Right lobe of liver (tissue), 6 donors: ENCODE results near the gene HEATR3. TPM values are rescaled to one million over a fixed set of nuclear protein-coding genes. Genes with fewer than 3 reads are reported as not detected.
A peak's percentile ranks its signal among the peaks of the same experiment; 100 is the strongest.
"Not testable (repeated sequence)": the region's sequence is repeated elsewhere in the genome, so short reads cannot be mapped to it uniquely, and the experiment has no call there.

Experiments used
- ATAC-seq, 4 donors: fragments of 200-7000 bp; cut with Tn5 transposase; one replicate each; pipeline ENCODE4 v1.9.1; 2020; ENCODE audit warnings: mild to moderate bottlenecking in 4 of 4, moderate library complexity in 4 of 4
- DNase-seq, 3 donors: peaks; one replicate each; pipeline ENCODE4 v3.0.0-alpha.2; 2020
- H3K27ac ChIP-seq, 3 donors: fragments of 200-600 bp; one replicate each; pipeline ENCODE4 v1.8.0; 2022
- H3K27me3 ChIP-seq, 2 donors: fragments of 200-600 bp; one replicate each; pipeline ENCODE4 v1.8.0; 2022
- H3K36me3 ChIP-seq, 4 donors: fragments of 200-600 bp; sonication (generic) in 1 of 4; one replicate each; pipeline versions ENCODE4 v1.5.1 to v1.8.0; 2017 to 2022; ENCODE audit warnings: control low read depth in 1 of 4
- H3K4me1 ChIP-seq, 4 donors: fragments of 200-600 bp; sonication (generic) in 1 of 4; one replicate each; pipeline versions ENCODE4 v1.5.1 to v1.8.0; 2017 to 2022; ENCODE audit warnings: control low read depth in 1 of 4
- H3K4me3 ChIP-seq, 3 donors: fragments of 200-600 bp; one replicate each; pipeline ENCODE4 v1.8.0; 2022
- H3K9me3 ChIP-seq, 4 donors: fragments of 200-600 bp; sonication (generic) in 1 of 4; one replicate each; pipeline versions ENCODE4 v1.5.1 to v1.8.0; 2017 to 2022; ENCODE audit warnings: control low read depth in 1 of 4
- POLR2A ChIP-seq: fragments of 450-650 bp; IDR thresholded peaks from one replicate; pipeline ENCODE4 v1.6.1; 2017; ENCODE audit warnings: antibody characterized with exemption, mild to moderate bottlenecking
- WGBS: methylation state at CpG from one replicate; pipeline ENCODE4 v1.1.6; 2018; ENCODE audit warnings: low coverage, low lambda C conversion rate; ENCODE audit not compliant: insufficient coverage; ENCODE audit errors: missing lambda C conversion rate; 5-methylcytosine and 5-hydroxymethylcytosine counted together
- intact Hi-C, 2 donors: fragments of 100-400 bp; cut with DNase I; formaldehyde crosslinking; loops; one replicate each; pipeline versions ENCODE4 v1.11.2 to v1.14.1; 2022
- total RNA-seq, 6 experiments: library from RNA; depleted of rRNA in 2 of 6; stranded (reverse); fragments of >200 nt in 2 of 6; fragmentation: NEBNext Ultra II Directional in 3 of 6; extraction: Animal tissue kit (Norgen Biotek cat#: 25700) in 3 of 6; gene quantifications; one replicate each; pipeline versions ENCODE4 v1.1.0 to v1.2.4, GENCODE V29; 2016 to 2023
- TF ChIP-seq, protein P1 (sequence below), 4 donors: fragments of 200-600 bp in 3 of 4; fragments of 450-650 bp in 1 of 4; IDR thresholded peaks; one replicate each; pipeline versions ENCODE4 v1.5.1 to v1.8.0; 2016 to 2022; ENCODE audit warnings: antibody characterized with exemption in 4 of 4, mild to moderate bottlenecking in 2 of 4
- donor health status: DM: no; HTN: yes; CAD: no.
- donor health status: DM: no; HTN: no; CAD: no.
- donor health status: DM: no; HTN: no; CAD: no.
- donor health status: DM: no; HTN: yes; CAD: no.
- donor health status: DM: no; HTN: yes; CAD: no.

HEATR3 gene
- total RNA-seq, 6 experiments from 2014 or later, result 8.7 to 21.1 (median 12.2) TPM

DNA sequence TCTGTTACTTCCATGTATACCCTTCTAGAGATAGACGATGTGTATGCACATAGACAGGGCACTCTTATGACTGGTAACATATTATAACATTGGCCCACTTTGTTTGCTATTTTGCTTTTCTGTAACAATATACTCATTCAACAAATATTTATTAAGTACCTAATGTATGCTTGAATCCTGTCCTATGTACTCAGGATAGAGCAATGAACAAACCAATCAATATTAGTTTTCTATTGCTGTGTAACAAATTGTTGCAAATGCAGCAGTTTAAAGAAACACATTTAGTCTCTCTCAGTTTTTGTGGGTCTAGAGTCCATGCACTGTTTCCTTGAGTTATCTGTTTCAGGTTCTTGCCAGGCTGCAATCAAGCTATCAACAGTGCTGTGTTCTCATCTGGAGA, 57.6 kb downstream of the HEATR3 start:
- Histone ChIP-seq H3K36me3 (no peaks in the 10 kb centered on the region), H3K4me3 (no peak overlapping the region), H3K9me3 (no peaks in the 10 kb centered on the region), H3K4me1 (no peaks in the 10 kb centered on the region), H3K27me3 (no peaks in the 10 kb centered on the region), H3K27ac (no peak overlapping the region)
- no peak for DNase-seq
- intact Hi-C loops, result no loop called here
- ATAC-seq, result no peak
- 53% methylated on average over 1 of the region's 1 CpG for WGBS
- TF ChIP-seq, protein P1, sequence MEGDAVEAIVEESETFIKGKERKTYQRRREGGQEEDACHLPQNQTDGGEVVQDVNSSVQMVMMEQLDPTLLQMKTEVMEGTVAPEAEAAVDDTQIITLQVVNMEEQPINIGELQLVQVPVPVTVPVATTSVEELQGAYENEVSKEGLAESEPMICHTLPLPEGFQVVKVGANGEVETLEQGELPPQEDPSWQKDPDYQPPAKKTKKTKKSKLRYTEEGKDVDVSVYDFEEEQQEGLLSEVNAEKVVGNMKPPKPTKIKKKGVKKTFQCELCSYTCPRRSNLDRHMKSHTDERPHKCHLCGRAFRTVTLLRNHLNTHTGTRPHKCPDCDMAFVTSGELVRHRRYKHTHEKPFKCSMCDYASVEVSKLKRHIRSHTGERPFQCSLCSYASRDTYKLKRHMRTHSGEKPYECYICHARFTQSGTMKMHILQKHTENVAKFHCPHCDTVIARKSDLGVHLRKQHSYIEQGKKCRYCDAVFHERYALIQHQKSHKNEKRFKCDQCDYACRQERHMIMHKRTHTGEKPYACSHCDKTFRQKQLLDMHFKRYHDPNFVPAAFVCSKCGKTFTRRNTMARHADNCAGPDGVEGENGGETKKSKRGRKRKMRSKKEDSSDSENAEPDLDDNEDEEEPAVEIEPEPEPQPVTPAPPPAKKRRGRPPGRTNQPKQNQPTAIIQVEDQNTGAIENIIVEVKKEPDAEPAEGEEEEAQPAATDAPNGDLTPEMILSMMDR (IDR thresholded peaks at IDR 0.05), result no peak
- no peak for TF ChIP-seq POLR2A

DNA sequence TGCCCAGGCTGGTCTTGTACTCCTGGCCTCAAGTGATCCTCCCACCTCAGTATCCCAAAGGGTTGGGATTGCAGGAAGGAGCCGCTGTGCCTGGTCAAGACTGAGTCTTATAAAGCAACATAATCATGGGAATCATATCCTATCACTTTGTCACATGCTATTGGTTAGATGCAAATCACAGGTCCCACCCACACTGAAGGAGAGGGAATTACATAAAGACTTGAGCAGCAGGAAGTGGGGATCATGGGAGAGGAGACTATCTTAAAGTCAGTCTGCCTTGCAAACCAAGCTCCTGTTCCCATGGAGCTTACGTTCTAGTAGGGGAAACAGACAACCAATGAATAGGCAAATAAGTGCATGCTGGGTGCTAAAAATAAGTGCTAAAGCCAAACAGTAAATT, 59.0 kb downstream of the HEATR3 start:
- H3K4me3 ChIP-seq, result no peak overlapping the region
- DNase-seq, result no peak
- 94% methylated on average over 2 of the region's 2 CpGs for WGBS
- intact Hi-C loops, result no loop called here
- H3K9me3 ChIP-seq, result no peaks in the 10 kb centered on the region
- H3K36me3 ChIP-seq, result no peaks in the 10 kb centered on the region
- no peaks in the 10 kb centered on the region for H3K4me1 ChIP-seq
- no peaks in the 10 kb centered on the region for H3K27me3 ChIP-seq
- H3K27ac ChIP-seq, result no peak overlapping the region
- TF ChIP-seq POLR2A, result no peak
- TF ChIP-seq, protein P1 (IDR thresholded peaks at IDR 0.05), result no peak
- no peak for ATAC-seq

DNA sequence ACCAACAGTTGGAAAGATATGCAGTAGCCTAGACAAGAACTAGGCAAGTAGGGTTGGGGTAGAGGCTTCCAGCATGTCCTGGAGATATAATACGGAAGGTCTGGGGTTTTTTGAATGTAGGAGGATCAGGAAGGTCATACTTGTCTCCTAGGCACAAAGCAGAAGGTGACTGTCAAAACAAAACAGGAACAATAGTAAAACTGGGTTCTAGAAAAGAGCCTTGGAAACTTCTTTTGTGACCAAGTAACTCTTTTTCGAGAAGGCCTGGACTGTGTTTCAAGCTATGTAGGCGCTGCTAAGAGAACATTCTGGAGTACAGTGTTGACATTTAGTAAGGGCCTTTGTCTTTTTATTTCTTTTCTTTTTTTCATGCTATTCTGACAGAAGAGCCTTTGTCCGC, 60.4 kb downstream of the HEATR3 start:
- H3K9me3 ChIP-seq, result no peaks in the 10 kb centered on the region
- H3K27ac ChIP-seq, result no peak overlapping the region
- H3K4me1 ChIP-seq, result no peaks in the 10 kb centered on the region
- H3K4me3 ChIP-seq, result no peak overlapping the region
- peak in 1 of 4 donors; percentile 32 for ATAC-seq
- H3K36me3 ChIP-seq, result no peaks in the 10 kb centered on the region
- DNase-seq, result no peak
- intact Hi-C loops, result no loop called here
- TF ChIP-seq POLR2A, result no peak
- TF ChIP-seq, protein P1 (IDR thresholded peaks at IDR 0.05), result no peak
- H3K27me3 ChIP-seq, result no peaks in the 10 kb centered on the region
- WGBS, result 82% methylated on average over 4 of the region's 4 CpGs

DNA sequence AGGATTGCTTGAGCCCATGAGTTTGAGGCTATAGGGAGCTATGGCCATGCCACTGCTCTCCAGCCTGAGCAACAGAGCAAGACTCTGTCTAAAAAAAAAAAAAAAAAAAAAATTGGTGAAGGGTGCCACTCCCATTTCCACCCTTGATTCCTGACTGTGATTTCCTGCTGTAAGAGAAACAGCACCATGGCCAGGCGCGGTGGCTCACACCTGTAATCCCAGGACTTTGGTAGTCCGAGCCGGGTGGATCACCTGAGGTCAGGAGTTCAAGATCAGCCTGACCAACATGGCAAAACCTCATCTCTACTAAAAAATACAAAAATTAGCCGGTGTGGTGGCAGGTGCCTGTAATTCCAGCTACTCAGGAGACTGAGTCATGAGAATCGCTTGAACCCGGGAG, 66.8 kb downstream of the HEATR3 start:
- H3K4me1 ChIP-seq, H3K36me3 ChIP-seq, H3K27me3 ChIP-seq, H3K9me3 ChIP-seq, DNase-seq, ATAC-seq, H3K4me3 ChIP-seq, H3K27ac ChIP-seq, intact Hi-C loops: not testable (repeated sequence)
- WGBS, result 74% methylated on average over 3 of the region's 7 CpGs

DNA sequence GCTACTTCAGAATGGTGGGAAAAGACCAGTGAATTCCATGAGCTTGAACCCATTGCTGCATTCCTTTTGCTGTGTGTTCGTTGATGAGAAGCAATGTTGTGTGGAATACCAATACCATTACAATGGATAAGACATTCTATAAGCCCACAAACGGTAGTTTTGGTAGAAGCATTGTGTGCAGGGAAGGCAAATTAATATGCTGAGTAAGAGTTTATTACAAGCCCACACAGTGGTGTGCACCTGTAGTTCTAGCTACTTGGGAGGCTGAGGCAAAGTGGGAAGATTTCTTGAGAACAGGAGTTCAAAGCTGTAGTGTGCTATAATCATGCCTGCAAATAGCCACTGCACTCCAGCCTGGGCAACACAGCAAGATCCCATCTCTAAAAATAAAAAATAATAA, 67.4 kb downstream of the HEATR3 start:
- H3K4me1 ChIP-seq, result no peaks in the 10 kb centered on the region
- H3K36me3 ChIP-seq, result no peaks in the 10 kb centered on the region
- intact Hi-C loops, result no loop called here
- DNase-seq, result no peak
- no peak overlapping the region for H3K4me3 ChIP-seq
- H3K27me3 ChIP-seq, result no peaks in the 10 kb centered on the region
- no peaks in the 10 kb centered on the region for H3K9me3 ChIP-seq
- H3K27ac ChIP-seq, result no peak overlapping the region
- ATAC-seq, result no peak
- TF ChIP-seq, protein P1 (IDR thresholded peaks at IDR 0.05), result no peak
- TF ChIP-seq POLR2A, result no peak
- 32% methylated on average over 2 of the region's 2 CpGs for WGBS
